Measurements from ENCODE around the gene KHDC3L.
"Not testable (repeated sequence)": the region's sequence is repeated elsewhere in the genome, so short reads cannot be mapped to it uniquely, and the experiment has no call there.

Gene KHDC3L

DNA sequence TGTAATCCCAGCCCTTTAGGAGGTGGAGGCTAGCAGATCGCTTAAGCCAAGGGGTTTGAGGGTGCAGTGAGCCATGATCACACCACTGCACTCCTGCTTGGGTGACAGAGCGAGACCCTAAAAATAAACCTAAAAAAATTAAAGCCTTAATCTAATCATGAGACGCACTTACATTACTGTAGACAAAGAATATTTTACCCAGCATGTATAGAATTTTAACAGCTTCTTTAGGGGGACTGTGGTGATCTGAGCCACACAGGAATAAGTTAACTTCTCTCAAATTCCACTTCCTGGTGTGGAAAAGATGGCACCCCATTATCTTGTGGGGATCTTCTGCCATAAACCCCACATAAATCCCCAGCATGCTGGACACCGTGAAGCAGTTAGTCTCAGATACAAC lies 9.5 kb downstream of the KHDC3L start:
- no peak for DNase-seq

DNA sequence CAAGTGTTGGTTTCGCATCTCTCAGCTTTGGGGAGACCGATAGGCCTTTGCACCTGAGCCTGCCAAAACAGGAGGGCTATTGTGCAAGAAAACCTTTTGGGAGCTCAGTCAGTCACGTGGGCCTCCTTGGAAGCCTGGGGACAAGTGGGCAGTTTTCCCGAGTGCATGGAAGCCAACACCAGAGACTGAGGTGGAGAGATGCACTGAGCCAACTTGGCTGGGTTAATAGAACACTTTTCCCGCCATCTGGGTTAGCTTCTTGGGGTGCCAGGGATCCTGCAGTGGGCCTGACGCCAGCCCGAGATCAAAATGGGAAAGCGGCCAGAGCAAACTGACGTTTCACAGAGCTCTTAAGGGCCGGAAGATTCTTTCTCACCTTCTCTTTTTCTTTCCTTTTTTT lies 10.1 kb downstream of the KHDC3L start:
- DNase-seq: no peak

DNA sequence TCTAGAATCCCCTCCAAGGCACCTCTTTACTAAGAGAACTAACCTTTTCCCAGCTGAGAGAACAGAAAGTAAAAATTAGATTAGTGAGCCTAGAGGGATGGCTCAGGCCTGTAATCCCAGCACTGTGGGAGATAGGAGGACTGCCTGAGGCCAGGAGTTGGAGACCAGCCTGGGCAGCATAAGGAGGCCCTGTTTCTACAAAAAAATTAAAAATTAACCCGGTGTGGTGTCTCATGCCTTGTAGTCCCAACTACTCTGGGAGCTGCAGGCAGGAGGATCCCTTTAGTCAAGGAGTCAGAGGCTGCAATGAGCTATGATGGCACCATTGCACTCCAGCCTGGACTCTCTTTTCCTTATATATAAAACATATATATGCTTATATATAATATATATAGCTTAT lies 12.8 kb downstream of the KHDC3L start:
- DNase-seq: no peak

DNA sequence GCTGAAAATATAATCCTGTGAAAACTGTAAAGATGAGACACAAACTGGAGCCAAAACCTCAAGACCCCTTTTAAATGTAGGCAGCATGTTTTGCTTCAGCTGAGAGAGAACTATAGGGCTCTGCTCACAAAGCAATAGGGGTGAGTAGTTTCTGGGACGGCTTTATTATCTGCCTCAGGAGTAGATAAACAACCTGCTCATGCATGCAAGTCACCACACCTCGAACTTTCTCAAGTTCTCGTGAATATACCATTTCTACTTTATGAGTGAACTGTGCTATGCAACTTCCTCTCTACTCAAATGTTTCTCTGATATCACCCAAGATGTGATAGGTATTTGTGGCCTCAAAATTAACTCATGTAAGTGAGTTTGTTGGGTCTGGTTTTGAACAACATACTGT lies 14.8 kb downstream of the KHDC3L start:
- DNase-seq: no peak

DNA sequence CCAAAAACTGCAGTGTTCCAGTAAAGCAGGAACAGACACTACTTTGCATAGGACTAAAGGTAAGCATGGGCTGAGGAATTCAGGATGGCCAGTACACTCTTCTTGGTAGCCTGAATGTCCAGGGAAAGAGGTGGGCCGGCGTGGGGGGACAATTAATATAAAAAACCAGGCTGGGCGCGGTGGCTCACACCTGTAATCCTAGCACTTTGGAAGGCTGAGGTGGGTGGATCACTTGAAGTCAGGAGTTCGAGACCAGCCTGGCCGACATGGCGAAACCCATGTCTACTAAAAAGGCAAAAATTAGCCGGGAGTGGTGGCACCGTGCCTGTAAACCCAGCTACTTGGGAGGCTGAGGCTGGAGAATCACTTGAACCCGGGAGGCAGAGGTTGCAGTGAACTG lies 19.1 kb downstream of the KHDC3L start:
- DNase-seq: not testable (repeated sequence)

DNA sequence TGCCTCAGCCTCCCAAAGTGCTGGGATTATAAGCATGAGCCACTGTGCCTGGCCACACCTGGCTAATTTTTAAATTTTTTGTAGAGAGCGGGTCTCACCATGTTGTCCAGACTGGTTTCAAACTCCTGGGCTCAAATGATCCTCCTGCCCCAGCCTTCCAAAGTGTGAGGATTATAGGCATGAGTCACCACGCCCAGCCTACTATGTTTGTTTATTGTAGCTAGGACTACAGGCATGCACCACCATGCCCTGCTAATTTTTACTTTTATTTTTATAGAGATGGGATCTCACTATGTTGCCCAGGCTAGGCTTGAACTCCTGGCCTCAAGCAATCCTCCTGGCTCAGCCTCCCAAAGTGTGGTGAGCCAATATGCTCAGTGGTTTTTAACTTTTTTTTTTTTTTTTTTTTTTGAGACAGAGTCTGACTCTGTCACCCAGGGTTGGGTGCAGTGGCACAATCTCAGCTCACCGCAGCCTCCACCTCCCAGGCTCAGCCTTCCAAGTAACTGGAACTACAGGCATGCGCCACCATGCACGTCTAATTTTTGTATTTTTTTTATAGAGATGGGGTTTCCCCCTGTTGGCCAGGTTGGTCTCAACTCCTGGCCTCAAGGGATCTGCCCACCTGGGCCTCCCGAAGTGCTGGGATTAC lies 20.1 kb downstream of the KHDC3L start:
- no peak for DNase-seq

DNA sequence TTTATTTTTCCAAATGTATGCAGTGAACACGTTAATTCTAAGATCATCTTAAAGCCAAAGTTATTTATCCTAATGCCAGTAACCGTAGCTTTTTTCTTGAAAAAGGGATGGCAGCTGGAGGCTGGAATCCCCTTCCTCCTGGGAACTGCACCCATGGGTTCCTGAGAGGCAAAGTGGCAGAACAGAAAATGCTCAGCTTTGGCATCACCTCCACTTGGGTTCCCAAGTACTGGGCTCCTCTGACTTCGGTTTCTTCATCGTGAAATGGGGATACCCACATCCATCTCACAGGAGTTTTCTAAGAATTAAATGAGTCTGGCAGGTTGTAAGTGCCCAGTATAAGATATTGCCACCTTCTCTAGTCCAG lies 26.0 kb downstream of the KHDC3L start:
- no peak for DNase-seq

DNA sequence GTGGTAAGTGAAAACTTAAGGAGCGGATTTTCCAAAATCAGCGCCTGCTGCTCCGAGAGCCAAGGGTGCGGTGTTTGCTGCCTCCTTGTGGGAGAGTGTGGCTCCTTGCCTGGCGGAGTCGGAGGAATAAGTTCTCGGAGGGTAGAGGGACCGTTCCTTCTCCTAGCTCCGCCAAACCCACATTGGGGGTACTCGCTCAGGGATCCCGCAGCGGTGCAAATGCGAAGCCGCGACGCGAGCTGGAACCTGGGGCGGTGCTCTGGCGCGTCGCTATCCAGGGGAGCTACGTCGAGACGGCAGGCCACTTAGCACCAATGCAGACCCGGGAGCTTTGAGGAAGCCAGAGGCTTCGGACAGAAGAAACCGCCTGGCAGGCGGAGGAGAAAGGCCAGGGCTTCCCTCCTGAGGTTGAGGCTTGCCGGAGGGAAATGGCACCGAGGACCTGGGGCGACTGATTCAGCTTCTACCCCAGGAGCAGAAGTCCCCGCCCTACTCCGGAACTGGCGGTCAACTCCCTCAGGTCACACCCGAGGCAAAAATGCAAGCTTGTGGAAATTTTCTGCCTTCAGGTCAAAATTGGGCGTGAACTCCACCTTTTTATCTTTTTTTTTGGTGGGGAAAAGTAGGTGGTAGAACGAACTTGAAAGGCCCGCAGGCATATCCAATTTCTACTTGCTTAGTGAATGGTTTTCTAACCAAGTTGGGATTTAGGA lies 26.5 kb downstream of the KHDC3L start:
- peak; percentile 82 for DNase-seq

DNA sequence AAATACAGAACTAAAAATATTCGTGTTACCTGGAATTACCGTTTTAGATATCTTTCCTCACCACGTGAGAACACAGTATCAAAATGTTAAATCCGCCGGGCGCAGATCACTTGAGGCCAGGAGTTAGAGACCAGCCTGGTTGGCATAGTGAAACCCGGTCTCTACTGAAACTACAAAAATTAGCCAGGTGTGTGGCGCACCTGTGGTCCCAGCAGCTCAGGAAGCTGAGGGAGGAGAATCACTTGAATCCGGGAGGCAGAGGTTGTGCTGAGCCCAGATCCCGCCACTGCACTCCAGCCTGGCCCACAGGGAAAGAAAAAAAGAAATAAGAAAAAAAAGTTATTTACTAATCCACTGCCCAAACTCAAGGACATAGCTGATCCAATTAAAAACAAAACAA lies 27.4 kb downstream of the KHDC3L start:
- DNase-seq: no peak

DNA sequence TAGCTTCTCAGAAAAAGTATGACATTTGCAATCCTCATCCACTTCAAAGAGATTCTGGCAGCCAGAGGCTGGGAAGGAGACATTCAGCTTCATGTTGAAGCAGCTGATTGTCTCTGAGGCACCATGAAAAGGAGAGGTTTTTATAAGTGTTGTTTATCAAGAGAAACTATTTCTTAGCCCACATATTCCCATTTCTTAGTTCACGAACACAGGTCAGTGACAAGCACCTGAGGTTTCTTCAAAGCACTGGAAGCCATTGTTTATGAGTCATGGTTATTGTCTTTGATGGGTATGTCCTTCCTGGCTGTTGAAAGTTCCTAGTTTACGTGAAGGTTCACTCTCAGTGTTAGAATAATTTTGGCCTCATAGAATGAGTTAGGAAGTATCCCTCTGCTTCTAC lies 29.2 kb downstream of the KHDC3L start:
- DNase-seq: no peak

DNA sequence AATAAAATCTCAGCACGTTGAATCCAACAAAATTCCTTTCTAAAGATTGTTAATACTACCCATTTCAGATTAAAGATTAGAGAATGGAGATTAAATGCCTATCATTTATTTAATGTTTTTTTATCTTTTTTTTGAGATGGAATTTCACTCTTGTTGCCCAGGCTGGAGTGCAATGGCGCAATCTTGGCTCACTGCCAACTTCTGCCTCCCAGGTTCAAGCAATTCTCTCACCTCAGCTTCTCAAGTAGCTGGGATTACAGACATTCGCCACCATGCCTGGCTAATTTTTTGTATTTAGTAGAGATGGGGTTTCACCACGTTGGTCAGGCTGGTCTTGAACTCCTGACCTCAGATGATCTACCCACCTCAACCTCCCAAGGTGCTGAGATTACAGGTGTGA lies 29.7 kb downstream of the KHDC3L start:
- DNase-seq: not testable (repeated sequence)

DNA sequence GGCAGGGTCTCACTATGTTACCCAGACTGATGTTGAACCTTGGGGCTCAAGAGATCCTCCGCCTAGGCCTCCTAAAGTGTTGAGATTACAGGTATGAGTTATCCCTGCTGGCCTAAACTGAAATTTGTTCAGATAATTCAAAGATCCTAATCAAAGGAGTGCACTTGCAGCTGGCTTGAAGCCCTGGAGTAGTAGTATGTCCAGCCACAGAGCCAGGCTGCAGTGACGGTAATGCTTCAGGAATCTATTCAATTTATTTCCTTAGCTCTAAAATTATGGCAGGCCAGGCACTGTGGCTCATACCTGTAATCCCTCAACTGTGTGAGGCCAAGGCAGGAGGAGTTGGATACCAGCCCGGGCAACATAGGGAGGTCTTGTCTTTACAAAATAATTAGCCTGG lies 30.8 kb downstream of the KHDC3L start:
- no peak for DNase-seq

DNA sequence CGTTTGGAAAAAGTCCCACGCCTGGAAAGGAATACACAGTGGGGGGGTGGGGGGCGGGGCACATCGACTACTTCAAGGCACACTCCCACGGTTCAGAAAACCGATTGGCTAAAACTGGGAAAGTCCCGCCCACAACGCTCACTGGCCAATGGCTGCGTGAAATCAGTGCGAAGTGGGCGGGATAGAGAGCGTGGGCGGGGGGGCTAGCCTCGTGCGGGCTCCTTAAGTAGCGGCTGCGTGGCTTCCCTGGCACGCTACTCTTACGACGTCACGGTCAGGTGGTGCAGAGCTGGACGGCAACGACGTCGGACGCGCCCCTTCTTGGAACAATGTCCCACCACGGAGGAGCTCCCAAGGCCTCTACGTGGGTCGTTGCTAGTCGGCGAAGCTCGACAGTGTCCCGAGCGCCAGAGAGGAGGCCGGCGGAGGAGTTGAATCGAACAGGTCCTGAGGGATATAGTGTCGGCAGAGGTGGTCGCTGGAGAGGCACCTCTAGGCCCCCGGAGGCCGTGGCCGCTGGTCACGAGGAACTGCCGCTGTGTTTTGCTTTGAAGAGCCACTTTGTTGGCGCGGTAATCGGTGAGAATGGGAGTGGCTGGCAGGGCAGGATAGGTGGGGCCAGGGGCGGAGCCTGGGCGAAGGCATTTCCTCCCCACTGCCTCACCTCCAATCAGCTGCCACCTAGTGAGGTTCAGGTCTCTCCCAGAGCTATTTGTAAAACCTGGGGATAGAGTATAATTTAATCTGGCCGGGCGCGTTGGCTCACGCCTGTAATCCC lies 32.3 kb downstream of the KHDC3L start, which contains the start of gene DDX43:
Gene DDX43, plus strand, starts transcription at position 252 of the 778 bp plus-strand sequence. Its CDS starts 78 bp downstream, at position 330.
- peak; percentile 4 for DNase-seq

DNA sequence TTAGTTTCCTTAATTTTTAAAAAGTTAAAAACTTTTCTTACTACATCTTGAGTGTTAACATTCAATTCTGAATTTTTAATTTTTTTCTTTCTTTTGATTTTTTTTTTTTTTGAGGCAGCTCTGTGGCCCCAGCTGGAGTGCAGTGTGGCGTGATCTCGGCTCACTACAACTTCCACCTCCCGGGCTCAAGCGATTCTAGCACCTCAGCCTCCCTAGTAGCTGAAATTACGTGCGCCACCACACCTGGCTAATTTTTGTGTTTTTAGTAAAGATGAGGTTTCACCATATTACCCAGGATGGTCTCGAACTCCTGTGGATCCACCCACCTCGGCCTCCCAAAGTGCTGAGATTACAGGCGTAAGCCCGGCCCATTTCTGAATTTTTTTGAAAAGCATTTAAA lies 33.4 kb downstream of the KHDC3L start:
- DNase-seq: no peak

DNA sequence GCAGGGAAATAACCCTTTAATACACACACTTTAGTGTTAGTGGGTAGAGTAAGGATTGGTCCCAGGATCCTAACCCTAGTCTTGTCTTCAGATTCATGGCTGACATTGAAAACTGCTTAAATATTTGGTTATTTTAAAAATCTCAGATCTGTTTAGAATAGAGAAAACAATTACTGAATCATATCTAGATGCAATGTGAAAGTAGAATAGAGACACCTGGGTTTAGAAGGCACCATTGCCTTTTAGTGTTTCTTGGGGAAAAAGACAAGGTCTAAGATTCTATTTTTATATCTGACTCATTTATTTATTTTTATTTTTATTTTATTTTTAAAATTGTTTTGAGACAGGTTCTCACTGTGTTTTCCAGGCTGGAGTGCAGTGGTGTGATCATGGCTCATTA lies 38.2 kb downstream of the KHDC3L start:
- DNase-seq: no peak

DNA sequence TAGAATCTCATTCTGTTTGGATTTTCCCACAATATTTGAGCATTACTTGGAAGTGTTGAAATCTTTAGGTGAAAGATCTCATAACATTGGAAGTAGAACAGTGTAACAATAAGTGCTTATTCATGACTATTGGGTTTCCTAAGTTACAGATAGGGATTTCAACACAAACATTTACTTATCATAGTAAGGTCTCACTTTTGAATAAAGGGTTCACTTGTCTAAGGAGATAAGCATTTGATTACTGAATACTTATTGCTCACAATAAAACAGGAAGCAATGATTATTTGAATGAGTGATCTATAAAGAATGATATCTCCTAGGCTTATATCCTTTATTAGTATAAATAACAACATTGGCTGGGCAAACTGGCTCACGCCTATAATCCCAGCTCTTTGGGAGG lies 46.9 kb downstream of the KHDC3L start:
- no peak for DNase-seq

DNA sequence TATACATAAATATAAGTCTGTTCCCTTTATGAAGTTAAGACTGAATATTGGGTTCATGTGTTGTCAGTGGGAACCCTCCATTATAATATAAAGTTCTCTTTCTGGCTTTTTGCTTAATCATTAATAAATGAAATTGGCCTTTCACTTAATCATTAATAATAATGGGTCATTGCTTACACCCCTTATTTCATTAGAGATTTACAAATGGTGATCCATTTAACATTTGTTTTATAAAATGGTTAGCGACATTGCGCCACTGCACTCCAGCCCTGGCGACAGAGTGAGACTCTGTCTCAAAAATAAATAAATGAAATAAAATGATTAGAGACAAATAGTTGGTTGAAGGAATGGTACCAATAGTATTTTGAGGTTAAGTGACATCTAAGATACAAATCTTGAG lies 50.6 kb downstream of the KHDC3L start:
- DNase-seq: no peak

Data from retina (tissue), 1 donor.